ENCODE results near the gene PTPRO.

GRCh38 chr12:15603474-15604085, 281.3 kb downstream of the PTPRO start:
- TF ChIP-seq POLR2A (IDR thresholded peaks at IDR 0.05; ENCODE audit: low read depth, low read length): no peak
- no peak for TF ChIP-seq TAF1 (IDR thresholded peaks at IDR 0.05; ENCODE audit: borderline replicate concordance, low read depth, low read length)
- no peak for TF ChIP-seq POLR2AphosphoS5 (IDR thresholded peaks at IDR 0.05; ENCODE audit: low read depth, low read length)
